Ishikawa (cell line): ENCODE measurements around the gene PSMA7.

Experiments used
- CEBPB ChIP-seq: IDR thresholded peaks from 2 replicates; pipeline ENCODE4 v1.6.1; 2012
- CREB1 ChIP-seq: IDR thresholded peaks from 2 replicates; pipeline ENCODE4 v1.6.1; 2012; ENCODE audit warnings: low read depth
- EGR1 ChIP-seq: IDR thresholded peaks from 2 replicates; pipeline ENCODE4 v1.6.1; 2012
- EP300 ChIP-seq: IDR thresholded peaks from 2 replicates; pipeline ENCODE4 v1.6.1; 2012; ENCODE audit warnings: borderline replicate concordance
- FOXM1 ChIP-seq: IDR thresholded peaks from 2 replicates; pipeline ENCODE4 v1.6.1; 2012; ENCODE audit warnings: low read depth, borderline replicate concordance
- MAX ChIP-seq: IDR thresholded peaks from 2 replicates; pipeline ENCODE4 v1.6.1; 2012
- NFIC ChIP-seq: IDR thresholded peaks from 2 replicates; pipeline ENCODE4 v1.6.1; 2012
- RAD21 ChIP-seq: IDR thresholded peaks from 2 replicates; pipeline ENCODE4 v1.6.1; 2012; ENCODE audit warnings: low read depth
- TAF1 ChIP-seq: IDR thresholded peaks from 2 replicates; pipeline ENCODE4 v1.6.1; 2012; ENCODE audit warnings: low read depth, mild to moderate bottlenecking
- TCF12 ChIP-seq: IDR thresholded peaks from 2 replicates; pipeline ENCODE4 v1.6.1; 2012; ENCODE audit warnings: low read depth
- TEAD4 ChIP-seq: IDR thresholded peaks from 2 replicates; pipeline ENCODE4 v1.6.1; 2012
- YY1 ChIP-seq: IDR thresholded peaks from 2 replicates; pipeline ENCODE4 v1.6.1; 2012; ENCODE audit warnings: low read depth
- ZBTB7A ChIP-seq: IDR thresholded peaks from 2 replicates; pipeline ENCODE4 v1.6.1; 2012; ENCODE audit warnings: low read depth
- TF ChIP-seq, protein P1 (sequence below): IDR thresholded peaks from 2 replicates; pipeline ENCODE4 v1.6.1; 2012; ENCODE audit warnings: low read depth, mild to moderate bottlenecking
- TF ChIP-seq, protein P2 (sequence below): IDR thresholded peaks from 2 replicates; pipeline ENCODE4 v1.6.1; 2012

PSMA7 gene

DNA sequence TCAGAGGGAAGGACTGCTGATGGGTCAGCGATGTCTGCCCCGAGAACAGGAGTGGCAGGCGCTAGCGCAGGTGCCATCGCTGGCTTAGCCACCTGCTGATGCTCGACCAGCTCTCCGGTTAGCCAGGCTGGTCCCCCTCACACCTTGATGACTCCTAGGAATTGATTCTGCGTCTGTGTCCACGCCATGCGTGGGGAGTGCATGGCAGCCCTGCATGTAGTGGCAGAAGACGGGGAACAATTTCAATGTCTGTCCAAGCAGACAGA, 7.0 kb upstream of the PSMA7 start:
- TF ChIP-seq RAD21 (no peak), NFIC (no peak), MAX (no peak), ZBTB7A (no peak), EGR1 (no peak)
- TF ChIP-seq, protein P1, sequence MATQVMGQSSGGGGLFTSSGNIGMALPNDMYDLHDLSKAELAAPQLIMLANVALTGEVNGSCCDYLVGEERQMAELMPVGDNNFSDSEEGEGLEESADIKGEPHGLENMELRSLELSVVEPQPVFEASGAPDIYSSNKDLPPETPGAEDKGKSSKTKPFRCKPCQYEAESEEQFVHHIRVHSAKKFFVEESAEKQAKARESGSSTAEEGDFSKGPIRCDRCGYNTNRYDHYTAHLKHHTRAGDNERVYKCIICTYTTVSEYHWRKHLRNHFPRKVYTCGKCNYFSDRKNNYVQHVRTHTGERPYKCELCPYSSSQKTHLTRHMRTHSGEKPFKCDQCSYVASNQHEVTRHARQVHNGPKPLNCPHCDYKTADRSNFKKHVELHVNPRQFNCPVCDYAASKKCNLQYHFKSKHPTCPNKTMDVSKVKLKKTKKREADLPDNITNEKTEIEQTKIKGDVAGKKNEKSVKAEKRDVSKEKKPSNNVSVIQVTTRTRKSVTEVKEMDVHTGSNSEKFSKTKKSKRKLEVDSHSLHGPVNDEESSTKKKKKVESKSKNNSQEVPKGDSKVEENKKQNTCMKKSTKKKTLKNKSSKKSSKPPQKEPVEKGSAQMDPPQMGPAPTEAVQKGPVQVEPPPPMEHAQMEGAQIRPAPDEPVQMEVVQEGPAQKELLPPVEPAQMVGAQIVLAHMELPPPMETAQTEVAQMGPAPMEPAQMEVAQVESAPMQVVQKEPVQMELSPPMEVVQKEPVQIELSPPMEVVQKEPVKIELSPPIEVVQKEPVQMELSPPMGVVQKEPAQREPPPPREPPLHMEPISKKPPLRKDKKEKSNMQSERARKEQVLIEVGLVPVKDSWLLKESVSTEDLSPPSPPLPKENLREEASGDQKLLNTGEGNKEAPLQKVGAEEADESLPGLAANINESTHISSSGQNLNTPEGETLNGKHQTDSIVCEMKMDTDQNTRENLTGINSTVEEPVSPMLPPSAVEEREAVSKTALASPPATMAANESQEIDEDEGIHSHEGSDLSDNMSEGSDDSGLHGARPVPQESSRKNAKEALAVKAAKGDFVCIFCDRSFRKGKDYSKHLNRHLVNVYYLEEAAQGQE: no peak
- TF ChIP-seq, protein P2, sequence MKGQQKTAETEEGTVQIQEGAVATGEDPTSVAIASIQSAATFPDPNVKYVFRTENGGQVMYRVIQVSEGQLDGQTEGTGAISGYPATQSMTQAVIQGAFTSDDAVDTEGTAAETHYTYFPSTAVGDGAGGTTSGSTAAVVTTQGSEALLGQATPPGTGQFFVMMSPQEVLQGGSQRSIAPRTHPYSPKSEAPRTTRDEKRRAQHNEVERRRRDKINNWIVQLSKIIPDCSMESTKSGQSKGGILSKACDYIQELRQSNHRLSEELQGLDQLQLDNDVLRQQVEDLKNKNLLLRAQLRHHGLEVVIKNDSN: no peak

DNA sequence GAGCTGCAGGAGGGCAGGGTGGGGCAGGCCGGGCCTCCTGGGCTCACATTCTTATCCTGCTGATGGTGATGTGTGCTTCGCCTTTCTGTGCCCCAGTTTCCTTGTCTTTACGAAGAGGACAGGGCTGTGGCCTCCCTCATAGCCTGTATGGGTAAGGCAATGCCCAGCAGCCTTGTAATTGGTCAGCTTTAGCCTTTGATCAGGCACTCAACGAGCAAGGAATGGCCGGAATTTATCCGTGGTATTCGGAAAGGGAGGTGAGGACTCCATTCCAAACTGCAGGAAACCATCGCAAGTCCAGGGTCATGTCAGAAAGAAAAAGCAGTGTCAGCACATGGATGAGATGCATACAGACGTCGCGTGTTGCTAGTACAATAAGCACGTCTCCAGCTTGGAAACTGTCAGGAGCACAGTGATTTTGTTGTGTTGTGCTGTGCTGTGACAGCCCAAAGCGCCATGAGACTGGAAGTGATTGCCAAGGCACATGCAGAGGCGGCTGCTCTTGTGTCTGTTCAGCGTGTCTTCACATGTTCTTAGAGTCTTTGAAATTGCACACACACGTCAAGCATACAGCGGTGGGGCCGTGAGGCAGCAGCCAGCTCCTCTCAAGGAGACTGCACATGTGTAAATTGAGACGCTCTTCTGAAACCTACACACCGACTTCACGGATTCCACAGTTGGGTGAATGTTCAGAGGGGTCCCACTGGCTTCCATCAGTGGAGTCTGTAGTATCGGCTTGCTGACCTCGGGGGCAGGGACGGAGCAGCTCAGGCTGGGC, 6.5 kb upstream of the PSMA7 start:
- TF ChIP-seq RAD21: no peak
- TF ChIP-seq TCF12: no peak
- no peak for TF ChIP-seq CEBPB
- no peak for TF ChIP-seq EP300
- TF ChIP-seq CREB1: no peak
- TF ChIP-seq TEAD4: no peak
- TF ChIP-seq ZBTB7A: no peak
- TF ChIP-seq MAX: no peak
- TF ChIP-seq, protein P2: no peak
- no peak for TF ChIP-seq FOXM1
- TF ChIP-seq YY1: no peak

DNA sequence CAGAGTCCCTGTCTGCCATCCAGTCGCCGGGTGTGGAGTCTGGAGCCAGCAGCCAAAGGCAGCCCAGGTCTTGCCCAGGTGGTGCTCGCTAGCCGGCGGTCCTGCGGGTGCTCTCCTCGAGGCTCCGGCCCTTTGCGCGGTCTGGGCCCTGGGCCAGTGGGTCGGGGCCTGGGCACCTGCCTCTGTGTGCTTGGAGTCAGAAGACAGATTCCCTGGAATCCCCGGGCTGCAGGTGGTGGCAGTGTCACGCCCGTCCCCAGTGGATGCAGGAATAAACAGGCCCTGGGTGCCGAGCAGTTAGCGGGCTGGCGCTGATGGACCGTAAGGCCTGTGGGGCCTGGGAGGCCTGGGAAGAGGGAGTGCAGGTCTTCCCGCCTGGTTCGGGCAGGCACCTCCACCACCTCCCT, 5.7 kb upstream of the PSMA7 start:
- no peak for TF ChIP-seq RAD21
- TF ChIP-seq EGR1: no peak
- TF ChIP-seq EP300: no peak
- no peak for TF ChIP-seq TAF1
- no peak for TF ChIP-seq CREB1
- TF ChIP-seq, protein P1: no peak
- TF ChIP-seq TCF12: no peak
- no peak for TF ChIP-seq ZBTB7A
- no peak for TF ChIP-seq NFIC
- TF ChIP-seq CEBPB: no peak
- TF ChIP-seq MAX: no peak
- no peak for TF ChIP-seq FOXM1
- no peak for TF ChIP-seq YY1
- TF ChIP-seq, protein P2: no peak
- TF ChIP-seq TEAD4: no peak

GRCh38 chr20:62147528-62147927, 4.3 kb upstream of the PSMA7 start:
- TF ChIP-seq TAF1 (no peak), EP300 (no peak), EGR1 (no peak), ZBTB7A (no peak), NFIC (no peak), FOXM1 (no peak), RAD21 (no peak), YY1 (no peak), TCF12 (no peak), CREB1 (no peak)
- TF ChIP-seq, protein P1: no peak
- TF ChIP-seq, protein P2: no peak
